ENCODE measurements around the gene EVX2.

DNA sequence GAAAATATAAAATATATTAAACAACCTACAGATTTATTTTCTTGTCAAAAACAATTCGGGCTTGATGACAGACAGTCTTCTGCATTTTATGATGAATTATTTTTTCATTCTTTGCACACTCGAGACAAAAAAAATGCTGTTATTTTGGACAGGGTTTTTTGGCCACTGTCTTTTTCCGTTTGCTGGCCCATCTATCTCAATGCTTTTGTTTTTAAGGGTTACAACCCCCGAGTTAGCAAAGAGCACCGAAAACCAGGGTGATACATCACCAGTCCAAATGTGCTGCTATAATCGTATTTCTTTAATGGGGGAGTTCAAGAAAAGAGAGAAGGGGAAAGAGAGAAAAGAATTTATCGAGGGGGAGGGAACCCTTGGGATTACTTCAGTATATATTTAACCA lies 7.7 kb downstream of the EVX2 start:
- TF ChIP-seq POLR2AphosphoS5 (IDR thresholded peaks at IDR 0.05) = no peak
- TF ChIP-seq POLR2A (IDR thresholded peaks at IDR 0.05) = no peak
- TF ChIP-seq, protein P1, sequence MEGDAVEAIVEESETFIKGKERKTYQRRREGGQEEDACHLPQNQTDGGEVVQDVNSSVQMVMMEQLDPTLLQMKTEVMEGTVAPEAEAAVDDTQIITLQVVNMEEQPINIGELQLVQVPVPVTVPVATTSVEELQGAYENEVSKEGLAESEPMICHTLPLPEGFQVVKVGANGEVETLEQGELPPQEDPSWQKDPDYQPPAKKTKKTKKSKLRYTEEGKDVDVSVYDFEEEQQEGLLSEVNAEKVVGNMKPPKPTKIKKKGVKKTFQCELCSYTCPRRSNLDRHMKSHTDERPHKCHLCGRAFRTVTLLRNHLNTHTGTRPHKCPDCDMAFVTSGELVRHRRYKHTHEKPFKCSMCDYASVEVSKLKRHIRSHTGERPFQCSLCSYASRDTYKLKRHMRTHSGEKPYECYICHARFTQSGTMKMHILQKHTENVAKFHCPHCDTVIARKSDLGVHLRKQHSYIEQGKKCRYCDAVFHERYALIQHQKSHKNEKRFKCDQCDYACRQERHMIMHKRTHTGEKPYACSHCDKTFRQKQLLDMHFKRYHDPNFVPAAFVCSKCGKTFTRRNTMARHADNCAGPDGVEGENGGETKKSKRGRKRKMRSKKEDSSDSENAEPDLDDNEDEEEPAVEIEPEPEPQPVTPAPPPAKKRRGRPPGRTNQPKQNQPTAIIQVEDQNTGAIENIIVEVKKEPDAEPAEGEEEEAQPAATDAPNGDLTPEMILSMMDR (IDR thresholded peaks at IDR 0.05) = no peak
